ENCODE measurements around the gene TENM4. TPM values are rescaled to one million over a fixed set of nuclear protein-coding genes. Genes with fewer than 3 reads are reported as not detected.

Gene TENM4
- total RNA-seq, 1 donor from 2014 or later, result 0.63 TPM

GRCh38 chr11:78696177-78696576 is 744.7 kb downstream of the TENM4 start:
- H3K36me3 ChIP-seq, result no peaks in the 10 kb centered on the region
- H3K27me3 ChIP-seq (ENCODE audit: low read depth), result peaks cover 16% of the 10 kb centered on the region
- no peak overlapping the region for H3K4me3 ChIP-seq
- H3K9me3 ChIP-seq (replicated peaks), result no peaks in the 10 kb centered on the region
- intact Hi-C loops (cut with micrococcal nuclease), result no loop called here
- H3K27ac ChIP-seq (replicated peaks), result no peak overlapping the region
- TF ChIP-seq CTCF (IDR thresholded peaks at IDR 0.05; ENCODE audit: borderline replicate concordance), result no peak
- no peak for DNase-seq
- peaks cover 7% of the 10 kb centered on the region for H3K4me1 ChIP-seq

GRCh38 chr11:78694152-78694551 is 746.7 kb downstream of the TENM4 start:
- Histone ChIP-seq H3K36me3 (no peaks in the 10 kb centered on the region), H3K27me3 (ENCODE audit: low read depth) (peaks cover 16% of the 10 kb centered on the region), H3K27ac (replicated peaks) (no peak overlapping the region), H3K9me3 (replicated peaks) (no peaks in the 10 kb centered on the region), H3K4me1 (peaks cover 14% of the 10 kb centered on the region), H3K4me3 (no peak overlapping the region)
- no peak for TF ChIP-seq CTCF (IDR thresholded peaks at IDR 0.05; ENCODE audit: borderline replicate concordance)
- no peak for DNase-seq
- intact Hi-C loops (cut with micrococcal nuclease), result no loop called here

GRCh38 chr11:78691215-78691614 is 749.6 kb downstream of the TENM4 start:
- Histone ChIP-seq H3K4me1 (peaks cover 10% of the 10 kb centered on the region), H3K27ac (replicated peaks) (no peak overlapping the region), H3K9me3 (replicated peaks) (no peaks in the 10 kb centered on the region), H3K27me3 (ENCODE audit: low read depth) (peaks cover 3% of the 10 kb centered on the region), H3K36me3 (no peaks in the 10 kb centered on the region), H3K4me3 (no peak overlapping the region)
- intact Hi-C loops (cut with micrococcal nuclease), result no loop called here
- DNase-seq, result no peak
- TF ChIP-seq CTCF (IDR thresholded peaks at IDR 0.05; ENCODE audit: borderline replicate concordance), result no peak

- no peak overlapping the region for H3K27ac ChIP-seq (replicated peaks)
- intact Hi-C loops (cut with micrococcal nuclease), result no loop called here
- TF ChIP-seq CTCF (IDR thresholded peaks at IDR 0.05; ENCODE audit: borderline replicate concordance), result no peak
Measured at GRCh38 chr11:78690352-78690987, 750.4 kb downstream of the TENM4 start.

GRCh38 chr11:78689585-78690153 is 751.2 kb downstream of the TENM4 start:
- H3K27ac ChIP-seq (replicated peaks), result no peak overlapping the region

More at GRCh38 chr11:78690352-78690987, 750.4 kb downstream of the TENM4 start:
- Histone ChIP-seq H3K4me1 (peaks cover 10% of the 10 kb centered on the region), H3K27me3 (ENCODE audit: low read depth) (no peaks in the 10 kb centered on the region), H3K9me3 (replicated peaks) (no peaks in the 10 kb centered on the region), H3K36me3 (no peaks in the 10 kb centered on the region), H3K4me3 (no peak overlapping the region)
- no peak for DNase-seq

More at GRCh38 chr11:78689585-78690153, 751.2 kb downstream of the TENM4 start:
- no peak for DNase-seq
- Histone ChIP-seq H3K36me3 (no peaks in the 10 kb centered on the region), H3K9me3 (replicated peaks) (no peaks in the 10 kb centered on the region), H3K27me3 (ENCODE audit: low read depth) (no peaks in the 10 kb centered on the region), H3K4me1 (peaks cover 10% of the 10 kb centered on the region), H3K4me3 (no peak overlapping the region)
- no peak for TF ChIP-seq CTCF (IDR thresholded peaks at IDR 0.05; ENCODE audit: borderline replicate concordance)
- intact Hi-C loops (cut with micrococcal nuclease), result no loop called here
